Testis (tissue), 2 donors: ENCODE measurements around the gene SLC6A8.

Experiments used
- CTCF ChIP-seq, 3 experiments: fragments of 450-650 bp in 2 of 3; fragments of 200-600 bp in 1 of 3; sonication (generic) in 1 of 3; IDR thresholded peaks; one replicate each; pipeline ENCODE4 v1.5.1; 2016 to 2019; ENCODE audit warnings: antibody characterized with exemption in 3 of 3, mild to moderate bottlenecking in 2 of 3, moderate library complexity in 1 of 3
- POLR2A ChIP-seq: fragments of 450-650 bp; IDR thresholded peaks from one replicate; pipeline ENCODE4 v1.6.1; 2017; ENCODE audit warnings: antibody characterized with exemption, mild to moderate bottlenecking, moderate library complexity

- TF ChIP-seq CTCF (IDR thresholded peaks at IDR 0.05) (no peak), POLR2A (no peak)
These were observed 19.7 kb downstream of the SLC6A8 start for GRCh38 chrX:153707406-153707805.
